Right forelimb (tissue), 1 donor: ENCODE data around the gene RNF130.
"Not testable (repeated sequence)": the region's sequence is repeated elsewhere in the genome, so short reads cannot be mapped to it uniquely, and the experiment has no call there.

Source experiments
- DNase-seq: peaks from one replicate; pipeline ENCODE4 v3.0.0-alpha.2; 2018

Gene RNF130

DNA sequence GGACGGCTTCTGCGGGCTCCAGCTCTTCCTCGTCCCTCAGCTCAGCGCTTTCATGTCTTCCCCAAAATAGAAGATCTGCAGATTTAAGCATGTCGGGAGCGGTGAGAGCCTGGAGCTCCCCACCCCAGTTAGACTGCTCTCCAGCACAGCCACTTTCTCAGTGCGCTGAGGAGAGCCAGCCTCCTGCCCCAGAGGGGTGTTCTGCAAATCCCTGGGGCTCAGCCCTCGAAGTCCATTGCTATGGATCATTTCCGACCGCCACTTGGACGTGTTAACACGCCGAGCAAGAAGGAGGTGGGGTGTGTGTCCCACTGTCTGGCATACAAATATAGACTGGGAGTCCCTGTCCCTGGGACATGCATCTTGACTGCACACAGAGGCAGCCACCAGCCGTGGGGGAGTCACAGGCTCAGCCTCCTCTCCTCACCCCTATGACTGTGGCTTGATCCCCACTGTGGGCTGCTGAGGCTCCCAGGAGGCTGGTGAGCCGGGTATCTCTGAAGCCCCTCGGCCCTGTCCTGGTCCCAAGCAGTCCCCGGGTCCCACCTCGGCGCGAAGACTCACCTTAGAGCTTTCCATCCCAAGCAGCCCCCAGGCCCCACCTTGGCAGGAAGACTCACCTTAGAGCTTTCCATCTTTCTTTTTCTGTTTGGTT lies 30.0 kb upstream of the RNF130 start:
- DNase-seq: no peak

DNA sequence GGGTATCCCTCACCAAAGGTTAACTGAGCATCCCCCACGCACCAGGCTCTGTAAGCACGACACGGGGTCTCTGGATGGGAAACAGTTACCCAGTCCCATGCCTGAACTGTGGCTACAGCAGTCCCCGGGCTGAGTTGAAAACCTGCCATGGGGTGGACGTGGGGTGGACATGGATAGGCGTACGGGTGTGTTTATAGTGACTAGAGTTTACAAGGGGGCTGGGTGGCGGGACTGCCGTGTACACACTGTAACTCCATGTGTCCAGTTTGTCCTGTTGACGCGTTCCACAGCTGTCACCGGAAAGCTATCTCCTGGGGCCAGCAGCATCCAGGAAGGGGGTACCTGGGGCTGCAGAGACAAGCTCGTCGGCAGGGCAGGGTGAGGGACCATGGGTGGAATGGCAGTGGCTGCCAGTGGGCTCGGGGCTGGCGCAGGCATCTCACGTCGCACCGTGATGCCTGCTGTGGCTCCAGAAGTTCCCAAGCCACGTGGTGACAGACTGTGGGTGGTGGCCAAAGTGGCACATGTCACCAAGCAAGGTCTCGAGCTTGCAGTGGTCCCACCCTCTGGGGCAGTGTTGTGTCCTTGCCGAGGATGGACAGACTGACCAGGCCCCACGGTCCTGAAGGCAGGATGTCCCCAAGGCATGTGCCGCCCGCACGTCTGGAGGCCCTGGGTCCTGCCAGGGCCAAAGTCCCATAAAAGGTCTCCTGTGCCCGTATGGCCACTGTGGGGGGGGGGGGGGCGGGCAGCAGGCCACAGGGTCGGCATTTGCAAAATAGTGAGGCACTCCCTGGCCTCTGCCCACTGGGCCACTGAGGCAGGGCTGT lies 29.3 kb upstream of the RNF130 start:
- no peak for DNase-seq

- no peak for DNase-seq
Measured at GRCh38 chr5:180099733-180100611, 28.4 kb upstream of the RNF130 start.

GRCh38 chr5:180098991-180099732 lies 27.6 kb upstream of the RNF130 start:
- peak; percentile 23 for DNase-seq

DNA sequence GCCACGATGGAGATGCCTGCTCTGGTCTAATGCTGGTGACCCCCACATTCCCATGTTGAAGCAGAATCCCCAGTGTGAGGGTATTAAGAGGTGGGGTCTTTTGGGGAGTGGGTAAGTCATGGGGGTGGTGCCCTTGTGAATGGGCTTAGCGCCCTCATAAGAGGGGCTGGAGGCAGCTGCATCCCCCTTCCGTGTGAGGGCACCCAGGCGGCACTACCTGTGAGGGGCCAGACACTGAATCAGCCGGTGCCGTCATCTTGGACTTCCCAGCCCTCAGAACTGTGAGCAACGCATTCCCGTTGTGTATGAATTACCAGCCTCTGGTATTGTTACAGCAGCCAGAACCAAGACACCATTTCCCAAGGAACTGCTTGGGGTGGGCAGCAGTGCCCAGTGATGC lies 27.0 kb upstream of the RNF130 start:
- DNase-seq: no peak

DNA sequence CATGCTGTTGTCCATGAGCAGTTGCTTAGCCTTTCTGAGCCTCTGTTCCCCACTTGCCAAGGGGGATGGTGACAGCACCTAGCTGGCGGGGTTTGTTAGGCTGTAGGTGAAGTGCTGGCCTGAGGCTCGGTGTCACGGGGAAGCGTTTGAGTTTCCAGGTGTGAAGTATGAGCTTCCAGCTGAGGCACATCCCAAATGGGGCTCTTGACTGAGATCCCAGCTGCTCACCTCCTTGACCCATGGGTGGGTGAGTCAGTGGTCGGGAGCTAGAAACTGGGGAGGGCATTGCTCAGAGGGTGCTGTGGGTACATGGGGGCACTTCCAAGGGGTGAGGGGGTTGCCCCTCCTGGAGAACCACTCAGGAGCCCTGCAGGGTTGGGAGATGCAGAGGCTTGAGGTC lies 26.4 kb upstream of the RNF130 start:
- peak; percentile 37 for DNase-seq

- peak; percentile 28 for DNase-seq
Measured at GRCh38 chr5:180097163-180097894, 25.8 kb upstream of the RNF130 start.

DNA sequence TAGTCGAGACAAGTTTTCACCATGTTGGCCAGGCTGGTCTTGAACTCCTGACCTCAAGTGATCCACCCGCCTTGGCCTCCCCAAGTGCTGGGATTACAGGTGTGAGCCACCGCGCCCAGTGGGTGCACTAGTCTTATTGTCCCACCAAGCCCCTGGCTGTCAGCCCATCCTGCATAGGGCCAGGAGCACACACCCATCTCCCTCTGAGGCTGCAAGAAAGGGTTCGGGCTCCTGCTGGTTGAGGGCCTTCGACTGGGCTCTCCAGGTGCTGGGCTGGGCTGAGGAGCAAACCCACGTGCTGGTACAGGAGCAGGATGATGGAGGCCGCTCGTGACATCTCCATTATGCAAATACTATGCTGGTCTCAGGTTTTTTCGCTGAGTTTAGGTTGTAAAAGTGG lies 25.1 kb upstream of the RNF130 start:
- peak; percentile 34 for DNase-seq

DNA sequence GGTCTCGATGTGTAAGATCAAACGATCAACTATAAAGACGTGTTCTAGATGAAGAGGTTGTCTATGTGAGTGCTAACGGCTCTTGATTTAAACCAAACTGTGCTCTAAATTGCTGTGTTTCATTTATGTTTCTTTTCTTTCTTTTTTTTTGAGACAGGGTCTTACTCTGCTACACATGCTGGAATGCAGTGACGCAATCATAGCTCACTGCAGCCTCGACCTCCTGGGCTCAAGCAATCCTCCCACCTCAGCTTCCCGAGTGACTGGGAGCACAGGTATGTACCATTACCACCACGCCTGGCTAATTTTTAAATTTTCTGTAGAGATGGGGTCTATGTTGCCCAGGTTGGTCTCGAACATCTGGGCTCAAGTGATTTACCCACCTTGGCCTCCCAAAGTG lies 24.0 kb upstream of the RNF130 start:
- DNase-seq: no peak

DNA sequence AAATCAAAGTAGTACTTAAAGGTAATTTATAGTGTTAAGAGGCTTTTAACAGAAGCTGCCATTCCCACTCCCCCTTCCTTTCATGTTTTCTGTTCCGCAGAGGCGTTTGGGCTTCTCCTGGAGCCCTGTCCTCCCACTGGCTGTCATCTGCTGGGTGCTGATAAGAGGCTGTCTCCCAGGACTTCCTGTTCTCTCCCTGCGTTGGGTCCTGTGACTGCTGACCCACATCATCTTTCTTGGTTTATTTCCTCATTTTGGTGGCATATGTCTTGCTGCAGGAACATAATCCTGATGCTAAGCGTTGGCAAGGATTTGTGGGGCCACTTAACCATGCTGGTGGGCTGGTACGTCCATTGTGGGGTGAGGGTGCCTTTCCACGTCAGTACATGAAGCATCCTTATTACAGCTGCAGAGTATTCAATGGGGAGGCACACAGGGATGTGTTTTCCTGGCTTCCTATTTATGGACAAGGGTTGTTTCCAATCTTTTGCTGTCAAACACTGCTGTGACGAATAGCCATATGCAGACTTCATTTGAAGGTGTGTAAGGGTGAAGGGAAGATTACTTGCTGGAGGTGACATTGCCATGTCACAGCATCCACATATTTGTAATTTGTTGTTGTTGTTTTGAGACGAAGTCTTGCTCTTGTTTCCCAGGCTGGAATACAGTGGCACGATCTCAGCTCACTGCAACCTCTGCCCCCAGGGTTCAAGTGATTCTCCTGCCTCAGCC lies 22.3 kb upstream of the RNF130 start:
- peak; percentile 31 for DNase-seq

DNA sequence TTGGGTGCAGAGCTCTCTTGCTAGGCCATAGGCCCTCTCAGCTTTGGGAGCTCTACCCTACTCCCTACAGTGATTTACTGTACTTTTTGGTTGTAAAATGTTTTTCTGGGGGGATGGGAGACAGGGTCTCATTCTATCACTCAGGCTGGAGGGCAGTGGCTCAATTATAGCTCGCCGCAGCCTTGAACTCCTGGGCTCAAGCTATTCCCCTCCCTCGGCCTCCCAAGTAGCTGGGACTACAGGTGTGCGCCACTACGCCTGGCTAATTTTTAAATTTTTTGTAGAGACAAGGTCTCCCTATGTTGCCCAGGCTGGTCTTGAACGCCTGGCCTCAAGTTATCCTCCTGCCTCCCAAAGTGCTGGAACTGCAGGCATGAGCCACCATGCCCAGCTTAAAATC lies 21.7 kb upstream of the RNF130 start:
- peak; percentile 5 for DNase-seq

- no peak for DNase-seq
Measured at GRCh38 chr5:180090769-180091546, 19.4 kb upstream of the RNF130 start.

DNA sequence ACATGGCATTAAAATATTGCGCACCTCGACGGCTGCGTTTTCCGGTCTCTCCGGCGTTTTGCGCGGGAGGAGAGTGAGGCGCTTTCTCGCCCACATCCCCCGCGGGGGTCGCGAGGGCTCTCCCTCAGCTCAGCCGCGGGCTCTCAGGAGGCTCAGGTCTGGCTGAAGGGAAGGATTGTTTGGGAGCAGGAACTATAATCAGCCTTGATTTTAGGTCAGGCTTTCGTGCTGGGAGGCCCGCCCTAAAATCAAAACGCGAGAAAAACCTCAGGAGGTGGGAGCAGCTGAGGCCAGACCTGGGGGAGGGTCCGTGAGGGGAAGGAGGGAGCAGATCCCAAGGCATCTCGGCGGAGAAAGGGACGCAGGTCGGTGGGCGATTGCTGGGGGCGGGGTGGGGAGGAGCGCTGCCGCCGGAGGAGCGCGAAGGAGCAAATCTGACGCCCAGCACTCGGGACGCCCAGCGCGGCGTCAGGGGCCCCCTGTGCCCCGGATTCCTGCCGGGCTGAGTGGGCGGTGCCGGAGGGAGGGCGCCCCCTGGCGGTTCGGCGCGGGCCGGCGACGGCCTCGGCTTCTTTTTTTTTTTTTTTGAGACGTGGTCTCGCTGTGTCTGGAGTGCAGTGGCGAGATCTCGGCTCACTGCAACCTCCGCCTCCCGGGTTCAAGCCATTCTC lies 18.7 kb upstream of the RNF130 start:
- DNase-seq: peak; percentile 91

DNA sequence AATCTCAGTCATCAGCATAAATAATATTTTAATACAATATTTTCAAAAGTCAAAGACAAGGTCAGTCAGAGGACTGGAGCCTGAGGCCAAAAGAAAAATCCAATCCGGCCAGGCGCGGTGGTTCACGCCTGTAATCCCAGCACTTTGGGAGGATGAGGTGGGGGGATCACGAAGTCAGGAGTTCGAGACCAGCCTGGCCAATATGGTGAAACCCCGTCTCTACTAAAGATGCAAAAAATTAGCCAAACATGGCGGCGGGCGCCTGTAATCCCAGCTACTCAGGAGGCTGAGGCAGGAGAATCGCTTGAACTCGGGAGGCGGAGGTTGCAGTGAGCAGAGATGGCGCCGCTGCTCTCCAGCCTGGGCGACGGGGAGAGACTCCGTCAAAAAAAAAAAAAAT lies 18.1 kb upstream of the RNF130 start:
- DNase-seq: not testable (repeated sequence)

DNA sequence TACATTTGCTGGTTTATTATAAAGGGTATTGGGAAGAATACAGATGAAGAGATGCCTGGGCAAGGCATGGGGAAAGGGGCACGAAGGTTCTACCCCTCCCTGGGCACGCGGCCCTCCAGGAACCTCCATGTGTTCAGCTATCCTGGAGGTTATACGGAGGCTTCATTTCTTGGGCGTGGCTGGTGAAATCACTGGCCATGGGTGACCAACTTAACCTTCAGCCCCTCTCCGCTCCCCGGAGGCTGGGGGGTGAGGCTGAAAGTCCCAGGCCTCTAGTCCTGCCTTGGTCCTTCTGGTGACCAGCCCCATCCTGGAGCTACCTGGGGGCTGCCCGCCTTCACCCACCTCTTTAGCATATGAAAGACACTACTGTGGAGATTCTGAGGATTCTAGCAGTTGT lies 17.0 kb upstream of the RNF130 start:
- DNase-seq: no peak

- DNase-seq: no peak
Measured at GRCh38 chr5:180086816-180087399, 15.3 kb upstream of the RNF130 start.

GRCh38 chr5:180085837-180086236 lies 14.3 kb upstream of the RNF130 start:
- DNase-seq: no peak

DNA sequence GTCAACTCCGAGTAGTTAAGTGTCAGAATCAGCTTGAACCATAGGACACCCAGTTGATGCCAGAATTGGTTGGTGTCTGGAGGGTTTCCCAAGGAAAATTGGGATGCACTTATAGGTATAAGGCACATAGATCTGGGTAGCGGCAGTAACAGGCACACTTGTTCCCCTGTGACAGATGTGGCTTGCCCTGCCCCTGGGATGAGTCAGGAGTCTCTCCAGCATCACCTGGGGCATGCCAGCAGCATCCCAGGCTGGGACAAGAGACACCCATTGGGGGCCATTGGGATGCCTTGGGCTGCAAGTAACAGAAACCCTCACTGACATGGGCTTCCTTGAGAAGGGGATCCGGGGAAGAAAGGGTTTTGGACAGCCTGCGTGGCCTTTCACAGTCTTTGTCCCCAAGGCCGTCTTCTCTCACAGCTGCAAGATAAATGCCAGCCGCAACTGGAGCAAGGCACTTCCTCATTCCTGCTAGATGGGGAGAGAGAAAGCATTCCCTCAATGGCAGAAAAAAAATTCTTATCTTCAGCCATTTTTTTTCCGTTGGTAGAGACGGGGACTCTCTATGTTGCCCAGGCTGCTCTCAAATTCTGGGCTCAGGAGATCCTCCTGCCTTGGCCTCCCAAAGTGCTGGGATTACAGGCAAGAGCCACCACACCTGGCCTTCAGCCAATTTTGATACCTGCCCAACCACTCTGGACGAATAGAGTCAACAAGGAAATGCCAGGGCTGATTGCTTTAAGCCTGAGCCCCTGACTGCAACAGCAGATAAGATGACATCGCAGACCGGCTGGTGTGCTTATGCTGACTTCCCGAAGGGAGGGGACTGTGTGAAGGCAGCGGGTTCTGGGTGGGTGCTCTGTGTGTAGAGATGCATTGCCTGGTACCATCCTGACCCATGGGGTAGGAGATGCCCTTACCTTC lies 13.3 kb upstream of the RNF130 start:
- no peak for DNase-seq
